ENCODE measurements around the gene YTHDF1.

The YTHDF1 gene

DNA sequence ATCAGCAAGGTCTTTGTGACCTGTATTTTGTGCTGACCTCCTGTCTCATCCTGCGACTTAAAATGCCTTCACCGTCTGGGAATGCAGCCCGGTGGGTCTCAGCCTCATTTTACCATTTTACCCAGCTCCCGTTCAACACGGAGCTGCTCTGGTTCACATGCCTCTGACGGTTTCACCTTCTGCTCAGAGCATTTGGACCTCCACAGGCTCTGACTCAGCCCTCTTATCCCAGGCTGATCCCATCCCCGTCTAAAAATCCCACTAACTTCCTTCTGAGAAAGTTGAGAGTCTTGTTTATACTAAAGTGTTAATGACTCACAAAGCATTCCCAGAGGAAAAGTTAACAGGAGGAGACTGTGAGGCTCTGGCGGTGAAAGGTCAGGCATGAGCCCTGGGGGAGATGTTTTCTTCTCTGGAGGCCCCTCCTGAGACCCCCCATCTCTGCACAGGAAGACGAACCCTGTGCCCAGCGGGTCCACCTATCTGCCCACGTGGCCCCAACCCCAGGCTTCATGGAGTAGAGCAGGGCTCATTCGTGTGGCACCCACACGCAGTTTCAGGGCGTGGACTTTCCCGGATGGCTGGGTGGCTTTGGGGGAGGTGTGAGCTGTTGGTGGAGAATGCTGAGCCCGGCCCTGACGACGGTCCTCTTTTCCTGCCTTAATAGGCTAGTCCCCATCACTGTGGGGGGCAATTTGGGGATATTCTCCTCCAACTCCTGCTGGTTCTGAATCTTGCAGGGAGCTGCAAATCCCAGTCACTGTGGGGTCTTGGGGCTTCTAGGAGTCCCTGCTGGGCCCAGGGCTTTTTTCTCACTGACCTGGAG is 16.5 kb upstream of the YTHDF1 start:
- no peak overlapping the region; a peak in 2 of 22 replicates for H3K9ac ChIP-seq
- H3K27ac ChIP-seq, result no peak overlapping the region
- H3K4me2 ChIP-seq, result peak overlapping the region in 8 of 11 experiments; percentile 4 to 95 (median 36); a peak in 11 of 22 replicates
- H3K36me3 ChIP-seq, result no peaks in the 10 kb centered on the region
- peaks cover 49 to 93% (median 80%) of the 10 kb centered on the region in 10 experiments for H3K4me1 ChIP-seq
- H3K9me3 ChIP-seq (replicated peaks in 1 of 11), result no peaks in the 10 kb centered on the region
- TF ChIP-seq Cebpa-rat (IDR thresholded peaks at IDR 0.05), result no peak
- no peak overlapping the region for H3K4me3 ChIP-seq
- H4K20me1 ChIP-seq, result peaks cover 0 to 42% (median 0%) of the 10 kb centered on the region in 11 experiments; a peak in 3 of 22 replicates
- H3K27me3 ChIP-seq, result peaks cover 16 to 33% (median 25%) of the 10 kb centered on the region in 11 experiments; a peak in 20 of 22 replicates

- H3K4me2 ChIP-seq, result peak overlapping the region; percentile 12 to 95 (median 71); a peak in 21 of 22 replicates
- peaks cover 33 to 80% (median 68%) of the 10 kb centered on the region in 10 experiments for H3K4me1 ChIP-seq
- TF ChIP-seq Cebpa-rat (IDR thresholded peaks at IDR 0.05), result no peak
These were observed 14.9 kb upstream of the YTHDF1 start for GRCh38 chr20:63230800-63231268.

GRCh38 chr20:63228806-63229205 is 12.9 kb upstream of the YTHDF1 start:
- H3K4me2 ChIP-seq, result peak overlapping the region in 9 of 11 experiments; percentile 50 to 95 (median 72); a peak in 17 of 22 replicates
- no peak overlapping the region for H3K4me3 ChIP-seq
- H3K4me1 ChIP-seq, result peaks cover 19 to 80% (median 68%) of the 10 kb centered on the region in 10 experiments
- peak overlapping the region in 2 of 11 experiments; percentile 11 to 39; a peak in 1 of 22 replicates for H3K9ac ChIP-seq
- peaks cover 16 to 33% (median 25%) of the 10 kb centered on the region in 11 experiments; a peak in 20 of 22 replicates for H3K27me3 ChIP-seq
- no peaks in the 10 kb centered on the region for H3K36me3 ChIP-seq
- no peak for TF ChIP-seq Cebpa-rat (IDR thresholded peaks at IDR 0.05)
- H3K9me3 ChIP-seq (replicated peaks in 1 of 11), result no peaks in the 10 kb centered on the region
- peaks cover 0 to 30% (median 0%) of the 10 kb centered on the region in 11 experiments; a peak in 1 of 22 replicates for H4K20me1 ChIP-seq
- H3K27ac ChIP-seq, result peak overlapping the region in 3 of 11 experiments; percentile 57 to 67 (median 65); a peak in 6 of 22 replicates

More at GRCh38 chr20:63230800-63231268, 14.9 kb upstream of the YTHDF1 start:
- Histone ChIP-seq H3K27ac (peak overlapping the region in 3 of 11 experiments; percentile 19 to 57 (median 48); a peak in 6 of 22 replicates), H3K36me3 (no peaks in the 10 kb centered on the region), H3K4me3 (no peak overlapping the region), H3K9ac (peak overlapping the region in 5 of 11 experiments; percentile 1 to 65 (median 5); a peak in 4 of 22 replicates), H4K20me1 (peaks cover 0 to 33% (median 0%) of the 10 kb centered on the region in 11 experiments; a peak in 3 of 22 replicates), H3K9me3 (replicated peaks in 1 of 11) (no peaks in the 10 kb centered on the region), H3K27me3 (peaks cover 16 to 33% (median 25%) of the 10 kb centered on the region in 11 experiments; a peak in 20 of 22 replicates)

GRCh38 chr20:63227260-63227659 is 11.3 kb upstream of the YTHDF1 start:
- Histone ChIP-seq H3K4me2 (no peak overlapping the region), H3K27ac (no peak overlapping the region), H3K36me3 (no peaks in the 10 kb centered on the region), H4K20me1 (peaks cover 0 to 34% (median 0%) of the 10 kb centered on the region in 11 experiments; a peak in 1 of 22 replicates), H3K4me3 (no peak overlapping the region), H3K27me3 (peaks cover 12 to 23% (median 14%) of the 10 kb centered on the region in 11 experiments; a peak in 20 of 22 replicates), H3K9ac (no peak overlapping the region), H3K4me1 (peaks cover 13 to 73% (median 59%) of the 10 kb centered on the region in 10 experiments), H3K9me3 (replicated peaks in 1 of 11) (no peaks in the 10 kb centered on the region)
- TF ChIP-seq Cebpa-rat (IDR thresholded peaks at IDR 0.05), result no peak

DNA sequence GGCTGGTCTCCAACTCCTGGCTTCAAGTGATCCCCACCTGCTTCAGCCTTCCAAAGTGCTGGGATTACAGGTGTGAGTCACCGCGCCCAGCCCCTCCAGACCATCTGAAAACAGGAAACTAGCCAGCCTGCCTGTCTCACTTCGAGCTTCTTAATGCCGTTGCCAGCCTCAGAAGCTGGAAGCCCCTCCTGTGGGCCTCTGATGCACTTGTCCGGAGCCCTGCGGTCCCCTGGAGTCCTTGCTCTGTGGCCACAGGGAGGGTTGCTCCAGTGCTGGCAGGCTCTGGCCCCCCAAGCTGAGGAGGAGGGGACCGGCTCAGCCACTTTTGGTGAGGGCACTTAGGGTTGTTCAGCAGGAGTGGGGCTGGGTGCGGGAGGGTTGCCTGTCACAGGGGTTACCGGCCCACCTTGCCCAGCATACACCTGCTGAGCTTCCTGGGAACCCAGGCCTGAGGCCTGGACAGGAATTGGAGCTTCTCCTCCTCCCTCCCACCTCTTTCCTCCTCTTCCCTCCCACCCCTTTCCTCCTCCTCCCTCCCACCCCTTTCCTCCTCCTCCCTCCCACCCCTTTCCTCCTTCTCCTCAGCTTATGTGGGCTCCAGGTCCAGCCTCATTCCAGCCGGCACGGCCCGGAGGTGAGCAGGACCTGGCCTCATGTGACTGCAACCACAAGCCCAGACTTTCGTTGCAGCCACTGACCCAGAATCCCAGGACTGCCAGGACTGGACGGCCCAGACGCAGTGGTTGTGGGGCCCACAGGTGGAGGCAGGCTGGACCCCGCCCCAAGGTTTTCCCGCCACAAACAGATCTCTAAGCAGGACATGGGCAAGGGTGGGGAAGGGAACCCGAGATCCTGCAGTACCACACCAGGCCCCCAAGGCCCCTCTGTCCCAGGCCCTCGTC is 10.4 kb upstream of the YTHDF1 start:
- H3K9ac ChIP-seq, result peak overlapping the region in 1 of 11 experiments; percentile 38; a peak in 1 of 22 replicates
- peaks cover 12 to 68% (median 57%) of the 10 kb centered on the region in 10 experiments for H3K4me1 ChIP-seq
- peaks cover 3 to 13% (median 4%) of the 10 kb centered on the region in 11 experiments; a peak in 17 of 22 replicates for H3K27me3 ChIP-seq
- no peak overlapping the region for H3K4me3 ChIP-seq
- no peaks in the 10 kb centered on the region for H3K9me3 ChIP-seq (replicated peaks in 1 of 11)
- H3K4me2 ChIP-seq, result peak overlapping the region in 5 of 11 experiments; percentile 9 to 69 (median 40); a peak in 6 of 22 replicates
- H3K36me3 ChIP-seq, result no peaks in the 10 kb centered on the region
- no peak overlapping the region for H3K27ac ChIP-seq
- TF ChIP-seq Cebpa-rat (IDR thresholded peaks at IDR 0.05), result no peak
- peaks cover 0 to 33% (median 0%) of the 10 kb centered on the region in 11 experiments; a peak in 1 of 22 replicates for H4K20me1 ChIP-seq

- no peaks in the 10 kb centered on the region for H3K9me3 ChIP-seq (replicated peaks in 1 of 11)
- no peak overlapping the region for H3K27ac ChIP-seq
- no peak for TF ChIP-seq Cebpa-rat (IDR thresholded peaks at IDR 0.05)
- H3K9ac ChIP-seq, result peak overlapping the region in 2 of 11 experiments; percentile 22 to 30; a peak in 1 of 22 replicates
- no peak overlapping the region for H3K4me3 ChIP-seq
- H4K20me1 ChIP-seq, result peaks cover 0 to 29% (median 0%) of the 10 kb centered on the region in 11 experiments; a peak in 1 of 22 replicates
- peaks cover 0 to 8% (median 0%) of the 10 kb centered on the region in 11 experiments; a peak in 3 of 22 replicates for H3K27me3 ChIP-seq
- H3K36me3 ChIP-seq, result no peaks in the 10 kb centered on the region
- peak overlapping the region in 8 of 11 experiments; percentile 14 to 69 (median 39); a peak in 12 of 22 replicates for H3K4me2 ChIP-seq
- H3K4me1 ChIP-seq, result peaks cover 7 to 56% (median 45%) of the 10 kb centered on the region in 10 experiments
These were observed 9.1 kb upstream of the YTHDF1 start for GRCh38 chr20:63225082-63225454.

- Histone ChIP-seq H3K4me3 (no peak overlapping the region), H3K27me3 (peaks cover 0 to 4% (median 0%) of the 10 kb centered on the region in 11 experiments; a peak in 1 of 22 replicates), H3K36me3 (no peaks in the 10 kb centered on the region), H3K27ac (no peak overlapping the region), H3K9ac (peak overlapping the region in 5 of 11 experiments; percentile 1 to 35 (median 22); a peak in 3 of 22 replicates), H3K4me2 (peak overlapping the region in 8 of 11 experiments; percentile 14 to 69 (median 39); a peak in 13 of 22 replicates), H3K4me1 (peaks cover 5 to 51% (median 40%) of the 10 kb centered on the region in 10 experiments; a peak in 17 of 20 replicates), H4K20me1 (peaks cover 0 to 28% (median 0%) of the 10 kb centered on the region in 11 experiments; a peak in 1 of 22 replicates), H3K9me3 (replicated peaks in 1 of 11) (no peaks in the 10 kb centered on the region)
- TF ChIP-seq Cebpa-rat (IDR thresholded peaks at IDR 0.05), result no peak
These were observed 8.6 kb upstream of the YTHDF1 start for GRCh38 chr20:63224412-63225081.

Data from BLaER1 treated with 17β-estradiol and CSF1 and Interleukin-3, amounts not matched to agents 10 nM and 100 nM (cell line).